ENCODE data around the gene MDM2.

The MDM2 gene

DNA sequence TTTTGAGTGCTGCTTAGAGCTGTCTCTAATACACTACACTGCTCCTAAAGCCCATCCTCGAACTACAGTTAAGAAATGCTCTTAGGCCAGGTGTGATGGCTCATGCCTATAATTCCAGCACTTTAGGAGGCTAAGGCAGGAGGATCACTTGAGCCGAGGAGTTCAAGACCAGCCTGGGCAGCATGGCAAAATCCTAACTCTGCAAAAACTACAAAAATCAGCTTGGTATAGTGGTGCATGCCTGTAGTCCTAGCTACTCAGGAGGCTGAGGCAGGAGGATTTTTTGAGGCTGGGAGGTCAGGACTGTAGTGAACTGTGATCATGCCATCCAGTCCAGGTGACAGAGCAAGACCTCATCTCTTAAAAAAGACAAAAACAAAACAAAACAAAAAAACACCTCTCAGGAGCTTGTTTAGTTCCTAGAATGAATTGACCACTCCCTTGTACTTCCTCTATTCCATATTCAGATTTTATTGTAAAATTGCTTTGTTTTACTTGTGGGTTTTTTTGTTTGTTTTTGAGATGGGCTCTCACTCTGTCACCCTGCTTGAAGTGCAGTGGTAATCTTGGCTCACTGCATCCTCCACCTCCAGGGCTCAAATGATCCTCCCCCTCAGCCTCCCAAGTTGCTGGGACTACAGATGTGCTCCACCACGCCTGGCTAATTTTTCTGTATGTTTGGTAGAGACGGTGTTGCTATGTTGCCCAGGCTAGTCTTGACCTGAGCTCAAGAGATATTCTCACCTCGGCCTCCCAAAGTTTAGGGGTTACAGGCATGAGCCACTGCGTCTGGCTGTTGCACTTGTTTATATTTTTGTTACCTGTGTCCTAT is 13.6 kb downstream of the MDM2 start:
- no peak for TF ChIP-seq CTCF (IDR thresholded peaks at IDR 0.05; ENCODE audit: poor library complexity, severe bottlenecking)
- H3K27ac ChIP-seq (ENCODE audit: poor library complexity, severe bottlenecking), result no peak overlapping the region
- H3K36me3 ChIP-seq (ENCODE audit: low read depth), result peaks cover 97% of the 10 kb centered on the region
- DNase-seq (ENCODE audit: low spot score) (no peak), ATAC-seq (ENCODE audit: low read depth) (no peak)
- H3K4me1 ChIP-seq (ENCODE audit: insufficient read depth, poor library complexity, severe bottlenecking), result peaks cover under 1% of the 10 kb centered on the region
- H3K9me3 ChIP-seq (ENCODE audit: severe bottlenecking), result no peaks in the 10 kb centered on the region
- no peaks in the 10 kb centered on the region for H3K27me3 ChIP-seq (ENCODE audit: insufficient read depth, poor library complexity, severe bottlenecking)
- H3K4me3 ChIP-seq (ENCODE audit: severe bottlenecking), result no peak overlapping the region

DNA sequence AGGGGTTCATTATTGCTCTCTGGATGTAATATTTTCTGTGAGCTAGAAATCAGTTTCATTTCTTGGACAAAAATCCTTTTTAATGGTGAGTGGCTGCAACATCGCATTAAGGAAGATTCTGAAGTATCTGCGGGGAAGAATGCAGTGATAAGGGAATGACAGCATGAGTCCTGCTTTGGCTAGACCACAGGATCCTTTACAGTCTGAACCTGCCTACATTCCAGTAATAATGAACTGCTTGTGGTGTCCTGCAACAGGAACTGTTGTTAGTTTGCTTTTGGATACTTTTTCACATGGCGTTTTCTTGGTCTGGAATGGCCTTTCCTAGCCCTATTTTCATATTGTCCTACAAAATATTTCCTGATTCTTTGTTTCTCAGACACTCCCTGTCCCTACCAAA is 15.7 kb downstream of the MDM2 start:
- Histone ChIP-seq H3K27ac (ENCODE audit: poor library complexity, severe bottlenecking) (no peak overlapping the region), H3K36me3 (ENCODE audit: low read depth) (peaks cover 99% of the 10 kb centered on the region), H3K4me1 (ENCODE audit: insufficient read depth, poor library complexity, severe bottlenecking) (peaks cover 9% of the 10 kb centered on the region), H3K27me3 (ENCODE audit: insufficient read depth, poor library complexity, severe bottlenecking) (no peaks in the 10 kb centered on the region), H3K9me3 (ENCODE audit: severe bottlenecking) (no peaks in the 10 kb centered on the region), H3K4me3 (ENCODE audit: severe bottlenecking) (no peak overlapping the region)
- ATAC-seq (ENCODE audit: low read depth) (no peak), DNase-seq (ENCODE audit: low spot score) (no peak)
- TF ChIP-seq CTCF (IDR thresholded peaks at IDR 0.05; ENCODE audit: poor library complexity, severe bottlenecking), result no peak

DNA sequence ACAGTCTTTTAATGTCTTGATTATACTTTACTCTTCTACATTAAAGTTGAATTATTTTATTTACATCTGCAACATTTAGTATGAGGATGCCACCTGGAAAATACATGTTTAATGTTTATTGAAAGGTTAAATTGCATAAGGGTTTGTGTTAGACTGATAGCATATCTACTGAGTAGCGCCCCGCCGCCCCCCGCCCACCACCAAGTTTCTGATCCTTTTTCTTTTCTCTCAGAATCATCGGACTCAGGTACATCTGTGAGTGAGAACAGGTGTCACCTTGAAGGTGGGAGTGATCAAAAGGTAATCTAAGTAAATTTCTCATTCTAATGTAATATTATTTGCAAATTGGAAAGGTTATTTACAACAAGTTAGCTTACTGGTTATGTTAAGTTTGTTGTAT is 16.2 kb downstream of the MDM2 start:
- Histone ChIP-seq H3K4me3 (ENCODE audit: severe bottlenecking) (no peak overlapping the region), H3K27me3 (ENCODE audit: insufficient read depth, poor library complexity, severe bottlenecking) (no peaks in the 10 kb centered on the region), H3K36me3 (ENCODE audit: low read depth) (peaks cover 99% of the 10 kb centered on the region), H3K9me3 (ENCODE audit: severe bottlenecking) (no peaks in the 10 kb centered on the region), H3K27ac (ENCODE audit: poor library complexity, severe bottlenecking) (no peak overlapping the region), H3K4me1 (ENCODE audit: insufficient read depth, poor library complexity, severe bottlenecking) (peaks cover 9% of the 10 kb centered on the region)
- no peak for DNase-seq (ENCODE audit: low spot score)
- TF ChIP-seq CTCF (IDR thresholded peaks at IDR 0.05; ENCODE audit: poor library complexity, severe bottlenecking), result no peak
- no peak for ATAC-seq (ENCODE audit: low read depth)

DNA sequence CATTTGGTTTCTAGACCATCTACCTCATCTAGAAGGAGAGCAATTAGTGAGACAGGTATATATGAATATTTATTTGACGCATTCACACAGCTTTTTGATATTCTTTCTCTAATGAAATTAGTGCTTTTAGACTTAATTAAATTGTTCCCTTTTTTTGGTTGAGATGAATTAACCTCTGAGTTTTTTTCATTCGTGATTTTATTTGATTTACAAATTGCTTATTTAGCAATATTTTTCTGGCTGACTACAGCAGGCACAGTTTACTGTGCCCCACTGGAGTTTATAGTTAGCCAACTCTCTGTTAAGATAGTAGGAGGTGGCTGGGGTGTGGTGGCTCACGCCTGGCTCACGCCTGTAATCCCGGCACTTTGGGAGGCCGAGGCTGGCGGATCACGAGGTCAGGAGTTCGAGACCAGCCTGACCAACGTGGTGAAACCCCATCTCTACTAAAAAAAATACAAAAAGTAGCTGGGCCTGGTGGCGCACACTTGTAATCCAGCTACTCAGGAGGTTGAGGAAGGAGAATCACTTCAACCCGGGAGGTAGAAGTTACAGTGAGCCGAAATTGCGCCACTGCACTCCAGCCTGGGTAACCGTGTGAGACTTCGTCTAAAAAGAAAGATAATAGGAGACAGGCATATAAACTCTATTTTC is 16.7 kb downstream of the MDM2 start:
- DNase-seq (ENCODE audit: low spot score), result no peak
- Histone ChIP-seq H3K4me1 (ENCODE audit: insufficient read depth, poor library complexity, severe bottlenecking) (peaks cover 9% of the 10 kb centered on the region), H3K9me3 (ENCODE audit: severe bottlenecking) (no peaks in the 10 kb centered on the region), H3K27ac (ENCODE audit: poor library complexity, severe bottlenecking) (no peak overlapping the region), H3K36me3 (ENCODE audit: low read depth) (peaks cover 99% of the 10 kb centered on the region), H3K4me3 (ENCODE audit: severe bottlenecking) (no peak overlapping the region), H3K27me3 (ENCODE audit: insufficient read depth, poor library complexity, severe bottlenecking) (no peaks in the 10 kb centered on the region)
- TF ChIP-seq CTCF (IDR thresholded peaks at IDR 0.05; ENCODE audit: poor library complexity, severe bottlenecking), result no peak
- ATAC-seq (ENCODE audit: low read depth), result no peak

Measured in RWPE2 (cell line).